ENCODE measurements around the gene DNLZ. TPM values are rescaled to one million over a fixed set of nuclear protein-coding genes. Genes with fewer than 3 reads are reported as not detected.

Gene DNLZ
- total and polyA plus RNA-seq, 2 donors (not counting 3 experiments of a cell fraction or from before 2014, with no cell fraction given) = 26.9 to 38.4 TPM

- Histone ChIP-seq H3K4me3 (replicated peaks in 1 of 3; ENCODE audit: insufficient read depth in 1 of 3, low read depth in 1 of 3, low read length in 3 of 3) (no peak overlapping the region), H4K20me1 (replicated peaks; ENCODE audit: control insufficient read depth, extremely low read depth, insufficient read depth, low read length) (no peaks in the 10 kb centered on the region), H3K79me2 (ENCODE audit: control insufficient read depth, insufficient read depth, low read length) (peaks cover 8% of the 10 kb centered on the region), H3K27ac (ENCODE audit: insufficient read depth, low read depth, low read length) (no peak overlapping the region), H3K9ac (replicated peaks; ENCODE audit: extremely low read depth, insufficient read depth, low read length) (no peak overlapping the region), H3K27me3 (ENCODE audit: control insufficient read depth in 2 of 2, insufficient read depth in 2 of 2, low read length in 2 of 2) (no peaks in the 10 kb centered on the region), H3K9me3 (replicated peaks; ENCODE audit: control insufficient read depth, insufficient read depth, low read length) (no peaks in the 10 kb centered on the region), H3K4me2 (ENCODE audit: insufficient read depth, low read length) (no peak overlapping the region), H2AFZ (ENCODE audit: low read depth, low read length) (no peak overlapping the region), H3K9me1 (replicated peaks; ENCODE audit: control insufficient read depth, extremely low read depth, insufficient read depth, low read length) (no peaks in the 10 kb centered on the region), H3K36me3 (ENCODE audit: control insufficient read depth in 2 of 2, extremely low read depth in 1 of 2, insufficient read depth in 2 of 2, low read length in 2 of 2) (peaks cover 9 to 76% of the 10 kb centered on the region in 2 experiments), H3K4me1 (ENCODE audit: control insufficient read depth, extremely low read depth, insufficient read depth, low read length) (peaks cover 2% of the 10 kb centered on the region)
- DNase-seq (ENCODE audit: low read depth, low spot score) (no peak), FAIRE-seq (no peak)
- ChIA-PET POLR2A (no interaction called here), CTCF (no interaction called here)
- BruUV-seq (replicated peaks) = no TSS peak
- no peak for TF ChIP-seq POLR2A (IDR thresholded peaks at IDR 0.05; ENCODE audit: low read depth, low read length)
- no peak for TF ChIP-seq JUN (IDR thresholded peaks at IDR 0.05; ENCODE audit: borderline replicate concordance, insufficient read depth, insufficient read length, low read depth)
- no peak for TF ChIP-seq FOS (IDR thresholded peaks at IDR 0.05; ENCODE audit: borderline replicate concordance, insufficient read depth, low read length)
- TF ChIP-seq MAX (IDR thresholded peaks at IDR 0.05; ENCODE audit: insufficient read depth, insufficient read length) = no peak
- no peak for TF ChIP-seq POLR2AphosphoS5 (IDR thresholded peaks at IDR 0.05; ENCODE audit: insufficient read depth, low read depth, low read length)
- no peak for TF ChIP-seq MYC (IDR thresholded peaks at IDR 0.05; ENCODE audit: low read depth, low read length)
- no peak for TF ChIP-seq EZH2 (IDR thresholded peaks at IDR 0.05; ENCODE audit: borderline replicate concordance, low read depth, low read length, severe bottlenecking)
- no peak for TF ChIP-seq CTCF (IDR thresholded peaks at IDR 0.05; ENCODE audit: extremely low read depth in 1 of 2, insufficient read depth in 1 of 2, low read depth in 1 of 2, low read length in 2 of 2)
- TF ChIP-seq GATA2 (IDR thresholded peaks at IDR 0.05; ENCODE audit: insufficient read depth, insufficient read length, low read depth, low read length) = no peak
- intact Hi-C loops (cut with micrococcal nuclease) (no loop called here), dilution Hi-C loops (cut with MboI; ENCODE audit: extremely low pct_ligation_motif_present, low sequenced_read_pairs) (no loop called here)
Observed at GRCh38 chr9:136393531-136393930, 30.0 kb upstream of the DNLZ start.

Measured in endothelial cell of umbilical vein (primary cell).